Cardiac muscle cell (in vitro differentiated cells and primary cell): ENCODE results near the gene ELOVL5. TPM values are rescaled to one million over a fixed set of nuclear protein-coding genes. Genes with fewer than 3 reads are reported as not detected.
"Not testable (repeated sequence)": the region's sequence is repeated elsewhere in the genome, so short reads cannot be mapped to it uniquely, and the experiment has no call there.

Experiments
- DNase-seq, 2 donors: peaks; one replicate each; pipeline versions ENCODE4 v3.0.0 to v3.0.0-alpha.2; 2010 to 2017; ENCODE audit warnings: low read depth in 1 of 2, low spot score in 1 of 2
- H3K27ac ChIP-seq: fragments of 200-600 bp; sonication (generic); 2 replicates; pipeline ENCODE4 v1.5.1; 2016
- H3K27me3 ChIP-seq: fragments of 200-600 bp; sonication (generic); 2 replicates; pipeline ENCODE4 v1.6.0; 2016; ENCODE audit warnings: control low read depth
- H3K36me3 ChIP-seq: fragments of 200-600 bp; sonication (generic); 2 replicates; pipeline ENCODE4 v1.5.1; 2016; ENCODE audit warnings: control low read depth
- H3K4me1 ChIP-seq: fragments of 200-600 bp; sonication (generic); 2 replicates; pipeline ENCODE4 v1.8.1; 2017; ENCODE audit warnings: low read depth, mild to moderate bottlenecking, mixed run types
- H3K4me3 ChIP-seq: fragments of 200-600 bp; sonication (generic); 2 replicates; pipeline ENCODE4 v1.5.1; 2016; ENCODE audit warnings: mild to moderate bottlenecking
- H3K9me3 ChIP-seq: fragments of 200-600 bp; sonication (generic); 2 replicates; pipeline ENCODE4 v1.5.1; 2017; ENCODE audit warnings: low read depth, mild to moderate bottlenecking, control low read depth
- polyA plus RNA-seq: library from polyadenylated mRNA; unstranded; fragments of >200 nt; fragmentation: Nextera tagmentation; extraction: Ambion mirVana; gene quantifications from 2 replicates; pipeline ENCODE4 v1.2.1, GENCODE V29; 2016
- total RNA-seq: library from RNA; depleted of rRNA; stranded (reverse); fragments of >200 nt; gene quantifications from 2 replicates; pipeline ENCODE4 v1.2.3, GENCODE V29; 2016
- TF ChIP-seq, protein P1 (sequence below): IDR thresholded peaks from 2 replicates; pipeline ENCODE4 v1.5.1; 2012; ENCODE audit warnings: low read depth, mild to moderate bottlenecking, low read length

ELOVL5 gene
- total and polyA plus RNA-seq, 2 experiments from 2014 or later = 39.4 to 54.1 TPM

DNA sequence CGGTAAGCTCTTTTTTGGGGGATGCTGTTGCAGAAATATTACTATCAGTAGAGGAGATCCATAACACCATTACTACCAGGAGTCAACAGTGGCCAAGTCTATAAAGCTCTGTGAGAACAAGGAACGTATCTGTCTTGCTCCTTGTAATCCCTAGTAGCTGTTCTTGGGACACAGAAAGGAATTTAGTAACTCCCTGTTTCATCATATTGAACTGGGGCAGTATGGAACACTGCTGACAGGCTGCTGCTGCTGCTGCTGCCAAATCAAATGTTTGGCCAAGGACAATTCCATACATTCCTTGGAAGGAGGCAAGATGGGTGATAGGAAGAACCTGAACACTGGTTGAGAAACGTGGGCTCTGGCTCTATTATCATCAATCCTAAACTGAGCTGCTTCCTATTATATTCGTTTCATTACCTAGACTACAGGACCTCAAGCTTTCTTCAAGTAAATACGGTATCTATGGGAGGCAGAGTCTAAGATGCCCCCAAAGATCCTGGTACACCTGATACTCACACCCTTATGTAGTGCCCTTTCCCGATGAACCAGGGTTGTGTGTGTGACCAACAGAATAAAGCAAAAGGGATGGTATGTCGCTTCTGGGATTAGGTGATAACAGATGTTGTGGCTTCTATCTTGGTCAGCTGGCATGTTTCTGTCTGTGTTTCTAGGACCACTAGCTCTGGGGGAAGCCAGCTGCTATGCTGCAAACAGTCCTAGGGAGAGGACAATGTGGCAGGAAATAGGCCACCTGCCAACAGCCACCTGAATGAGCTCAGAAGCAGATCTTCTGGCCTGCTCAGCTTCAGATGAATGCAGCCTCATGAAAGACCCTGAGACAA is 39.5 kb downstream of the ELOVL5 start:
- DNase-seq = peak in 1 of 2 donors; percentile 92
- no peak overlapping the region for H3K27ac ChIP-seq

DNA sequence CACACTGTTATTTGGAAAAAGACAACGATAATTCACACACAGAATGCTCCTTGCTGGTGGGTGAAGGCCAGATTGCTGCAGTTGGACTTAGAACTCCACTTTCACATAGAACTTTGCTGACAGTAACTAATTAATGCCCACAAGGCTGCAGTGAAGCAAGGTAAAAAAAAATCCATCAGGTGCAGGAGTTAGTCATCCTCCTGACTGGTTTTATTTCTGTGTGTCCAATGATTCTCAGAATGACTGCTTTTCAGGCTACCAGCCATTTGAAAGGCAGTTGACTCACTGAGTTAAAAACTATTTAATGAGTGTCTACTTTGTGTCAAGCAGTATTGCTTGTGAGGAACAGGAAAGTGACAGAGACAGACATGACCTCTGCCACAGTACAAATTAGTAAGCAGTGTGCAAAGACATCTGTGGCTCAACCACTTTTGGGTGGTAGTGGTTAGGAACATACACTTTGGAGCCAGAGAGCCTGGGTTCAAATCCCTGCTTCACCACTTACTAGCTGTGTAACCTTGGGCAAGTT is 41.9 kb downstream of the ELOVL5 start:
- Histone ChIP-seq H3K27me3 (no peaks in the 10 kb centered on the region), H3K9me3 (no peaks in the 10 kb centered on the region), H3K4me1 (peaks cover 26% of the 10 kb centered on the region), H3K4me3 (no peak overlapping the region), H3K36me3 (no peaks in the 10 kb centered on the region), H3K27ac (no peak overlapping the region)
- DNase-seq = no peak
- TF ChIP-seq, protein P1, sequence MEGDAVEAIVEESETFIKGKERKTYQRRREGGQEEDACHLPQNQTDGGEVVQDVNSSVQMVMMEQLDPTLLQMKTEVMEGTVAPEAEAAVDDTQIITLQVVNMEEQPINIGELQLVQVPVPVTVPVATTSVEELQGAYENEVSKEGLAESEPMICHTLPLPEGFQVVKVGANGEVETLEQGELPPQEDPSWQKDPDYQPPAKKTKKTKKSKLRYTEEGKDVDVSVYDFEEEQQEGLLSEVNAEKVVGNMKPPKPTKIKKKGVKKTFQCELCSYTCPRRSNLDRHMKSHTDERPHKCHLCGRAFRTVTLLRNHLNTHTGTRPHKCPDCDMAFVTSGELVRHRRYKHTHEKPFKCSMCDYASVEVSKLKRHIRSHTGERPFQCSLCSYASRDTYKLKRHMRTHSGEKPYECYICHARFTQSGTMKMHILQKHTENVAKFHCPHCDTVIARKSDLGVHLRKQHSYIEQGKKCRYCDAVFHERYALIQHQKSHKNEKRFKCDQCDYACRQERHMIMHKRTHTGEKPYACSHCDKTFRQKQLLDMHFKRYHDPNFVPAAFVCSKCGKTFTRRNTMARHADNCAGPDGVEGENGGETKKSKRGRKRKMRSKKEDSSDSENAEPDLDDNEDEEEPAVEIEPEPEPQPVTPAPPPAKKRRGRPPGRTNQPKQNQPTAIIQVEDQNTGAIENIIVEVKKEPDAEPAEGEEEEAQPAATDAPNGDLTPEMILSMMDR = no peak

More for the DNA sequence above, 39.5 kb downstream of the ELOVL5 start:
- TF ChIP-seq, protein P1 = no peak
- Histone ChIP-seq H3K36me3 (no peaks in the 10 kb centered on the region), H3K9me3 (no peaks in the 10 kb centered on the region), H3K4me1 (peaks cover 7% of the 10 kb centered on the region), H3K4me3 (no peak overlapping the region), H3K27me3 (no peaks in the 10 kb centered on the region)

DNA sequence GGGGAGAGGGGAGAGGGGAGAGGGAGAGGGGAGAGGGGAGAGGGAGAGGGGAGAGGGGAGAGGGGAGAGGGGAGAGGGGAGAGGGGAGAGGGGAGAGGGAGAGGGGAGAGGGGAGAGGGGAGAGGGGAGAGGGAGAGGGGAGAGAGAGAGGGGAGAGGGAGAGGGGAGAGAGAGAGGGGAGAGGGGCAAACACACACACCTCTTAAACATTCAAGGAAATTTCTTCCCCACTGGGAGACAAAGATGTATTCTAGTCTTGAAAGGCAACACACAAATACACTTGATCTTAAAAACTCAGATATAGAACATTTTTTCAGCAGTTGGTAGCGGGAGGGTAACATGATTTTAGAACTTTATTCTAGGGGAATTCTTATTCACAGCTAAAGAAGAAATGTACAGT is 42.5 kb downstream of the ELOVL5 start:
- H3K9me3 ChIP-seq, H3K36me3 ChIP-seq, DNase-seq, H3K27ac ChIP-seq, H3K27me3 ChIP-seq, H3K4me3 ChIP-seq: not testable (repeated sequence)
- H3K4me1 ChIP-seq = peaks cover 32% of the 10 kb centered on the region

DNA sequence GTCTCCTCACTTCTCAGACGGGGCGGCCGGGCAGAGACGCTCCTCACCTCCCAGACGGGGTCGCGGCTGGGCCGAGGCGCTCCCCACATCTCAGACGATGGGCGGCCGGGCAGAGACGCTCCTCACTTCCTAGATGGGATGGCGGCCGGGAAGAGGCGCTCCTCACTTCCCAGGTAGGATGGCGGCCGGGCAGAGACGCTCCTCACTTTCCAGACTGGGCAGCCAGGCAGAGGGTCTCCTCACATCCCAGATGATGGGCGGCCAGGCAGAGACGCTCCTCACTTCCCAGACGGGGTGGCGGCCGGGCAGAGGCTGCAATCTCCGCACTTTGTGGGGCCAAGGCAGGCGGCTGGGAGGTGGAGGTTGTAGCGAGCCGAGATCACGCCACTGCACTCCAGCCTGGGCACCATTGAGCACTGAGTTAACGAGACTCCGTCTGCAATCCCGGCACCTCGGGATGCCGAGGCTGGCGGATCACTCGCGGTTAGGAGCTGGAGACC is 43.2 kb downstream of the ELOVL5 start:
- DNase-seq, H3K9me3 ChIP-seq, H3K27me3 ChIP-seq, H3K4me3 ChIP-seq, H3K36me3 ChIP-seq, H3K27ac ChIP-seq: not testable (repeated sequence)
- peaks cover 38% of the 10 kb centered on the region for H3K4me1 ChIP-seq

DNA sequence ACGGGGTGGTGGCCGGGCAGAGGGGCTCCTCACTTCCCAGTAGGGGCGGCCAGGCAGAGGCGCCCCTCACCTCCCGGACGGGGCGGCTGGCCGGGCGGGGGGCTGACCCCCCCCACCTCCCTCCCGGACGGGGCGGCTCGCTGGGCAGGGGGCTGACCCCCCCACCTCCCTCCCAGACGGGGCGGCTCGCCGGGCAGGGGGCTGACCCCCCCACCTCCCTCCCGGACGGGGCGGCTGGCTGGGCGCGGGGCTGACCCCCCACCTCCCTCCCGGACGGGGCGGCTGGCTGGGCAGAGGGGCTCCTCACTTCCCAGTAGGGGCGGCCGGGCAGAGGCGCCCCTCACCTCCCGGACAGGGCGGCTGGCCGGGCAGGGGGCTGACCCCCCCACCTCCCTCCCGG is 43.8 kb downstream of the ELOVL5 start:
- not testable (repeated sequence) for H3K27ac ChIP-seq, H3K4me3 ChIP-seq, H3K27me3 ChIP-seq, DNase-seq, H3K9me3 ChIP-seq, H3K36me3 ChIP-seq
- peaks cover 35% of the 10 kb centered on the region for H3K4me1 ChIP-seq

DNA sequence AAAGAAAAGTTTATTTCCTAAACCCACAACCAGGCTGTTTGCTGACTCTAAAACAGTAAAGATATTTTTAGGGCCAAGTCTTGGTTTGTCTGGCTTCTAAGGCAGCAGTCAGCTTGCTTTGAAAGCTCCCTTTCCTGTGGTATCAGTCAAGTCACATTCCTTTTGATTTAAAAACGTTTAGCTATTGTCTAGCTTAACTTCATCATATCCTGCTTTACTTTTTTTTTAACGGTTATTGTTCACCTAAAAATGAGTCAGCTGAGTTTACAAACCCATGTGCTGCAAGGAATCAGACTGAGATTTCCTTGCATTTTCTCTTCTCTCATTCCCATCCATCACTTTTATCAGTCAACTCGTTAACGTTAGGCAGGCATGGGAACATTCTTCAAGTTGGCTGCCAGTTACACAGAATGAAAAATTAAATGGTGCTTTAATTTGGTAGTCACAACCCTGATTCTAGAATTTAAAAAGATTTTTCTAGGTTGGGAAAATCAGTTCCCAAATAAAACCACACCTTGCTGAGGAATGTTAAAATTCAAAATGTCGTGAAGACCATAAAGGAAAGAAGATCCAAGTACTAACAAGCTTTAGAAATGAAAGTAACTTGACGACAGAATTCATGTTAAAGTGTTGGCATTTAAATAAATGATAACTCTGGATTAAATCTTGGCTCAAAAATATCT is 45.9 kb downstream of the ELOVL5 start:
- Histone ChIP-seq H3K36me3 (no peaks in the 10 kb centered on the region), H3K27me3 (no peaks in the 10 kb centered on the region), H3K4me1 (peaks cover 40% of the 10 kb centered on the region), H3K9me3 (no peaks in the 10 kb centered on the region), H3K4me3 (no peak overlapping the region), H3K27ac (peak overlapping the region; percentile 69)
- DNase-seq = peak; percentile 30 to 90
- TF ChIP-seq, protein P1 = no peak
